ENCODE data around the gene NPPB. TPM values are rescaled to one million over a fixed set of nuclear protein-coding genes. Genes with fewer than 3 reads are reported as not detected.

NPPB gene
- total and polyA plus RNA-seq, 2 of the 8 experiments (the other 6 are each of a cell fraction or from before 2014, with no cell fraction given): 0.36 to 0.91 TPM

GRCh38 chr1:11875094-11875493 lies 16.3 kb upstream of the NPPB start:
- Histone ChIP-seq H3K23me2 (ENCODE audit: low read depth, low read length) (no peaks in the 10 kb centered on the region; the same call in 1 of the 2 replicates), H3K4me2 (ENCODE audit: insufficient read depth in 1 of 2, low read depth in 2 of 2, low read length in 2 of 2) (no peak overlapping the region), H2BK15ac (ENCODE audit: low read length) (no peak overlapping the region; the same call in 1 of the 2 replicates), H2BK12ac (ENCODE audit: low read depth, low read length) (no peak overlapping the region; the same call in 1 of the 2 replicates), H2BK5ac (ENCODE audit: low read depth, low read length) (no peak overlapping the region), H3K9me3 (ENCODE audit: insufficient read depth in 2 of 2, low read depth in 1 of 2, low read length in 1 of 2) (no peaks in the 10 kb centered on the region), H4K8ac (ENCODE audit: extremely low read depth, insufficient read depth, low read length) (no peak overlapping the region), H4K5ac (ENCODE audit: insufficient read length, low read depth, low read length) (no peak overlapping the region), H3K27me3 (replicated peaks in 1 of 4; ENCODE audit: control insufficient read depth in 3 of 4, extremely low read depth in 1 of 4, insufficient read depth in 3 of 4, low read length in 3 of 4) (no peaks in the 10 kb centered on the region), H3K4ac (replicated peaks; ENCODE audit: insufficient read length, low read depth, low read length) (no peak overlapping the region), H3K4me1 (replicated peaks in 1 of 4; ENCODE audit: control insufficient read depth in 3 of 4, insufficient read depth in 4 of 4, low read length in 3 of 4) (no peaks in the 10 kb centered on the region), H3K4me3 (ENCODE audit: extremely low read depth in 1 of 4, insufficient read depth in 2 of 4, low read depth in 3 of 4, low read length in 4 of 4) (no peak overlapping the region), H3K18ac (ENCODE audit: extremely low read depth, low read length) (no peak overlapping the region), H2BK20ac (ENCODE audit: low read length) (no peak overlapping the region), H3K14ac (ENCODE audit: insufficient read length) (no peak overlapping the region), H2AFZ (ENCODE audit: low read length) (no peak overlapping the region; the same call in 1 of the 2 replicates), H4K91ac (replicated peaks; ENCODE audit: insufficient read length, low read length) (no peak overlapping the region), H3K36me3 (ENCODE audit: control insufficient read depth in 2 of 4, insufficient read depth in 4 of 4, low read length in 3 of 4) (no peaks in the 10 kb centered on the region), H3K56ac (replicated peaks; ENCODE audit: insufficient read length, low read depth, low read length) (no peak overlapping the region), H2BK120ac (replicated peaks; ENCODE audit: low read depth, low read length) (no peak overlapping the region), H3K79me1 (ENCODE audit: low read depth, low read length) (no peaks in the 10 kb centered on the region), H2AK5ac (ENCODE audit: low read depth, low read length) (no peak overlapping the region), H3K9ac (replicated peaks in 1 of 4; ENCODE audit: extremely low read depth in 1 of 4, low read depth in 3 of 4, low read length in 3 of 4) (no peak overlapping the region), H3K27ac (ENCODE audit: low read depth, low read length) (no peak overlapping the region), H3K79me2 (ENCODE audit: control insufficient read depth in 1 of 2, insufficient read depth in 2 of 2, low read length in 2 of 2) (no peaks in the 10 kb centered on the region), H4K20me1 (replicated peaks in 1 of 2; ENCODE audit: control insufficient read depth in 1 of 2, insufficient read depth in 2 of 2, low read length in 2 of 2) (no peaks in the 10 kb centered on the region), H3K23ac (ENCODE audit: insufficient read length) (no peak overlapping the region)
- 85% methylated on average over 10 of the region's 10 CpGs; no CpG with 5 or more reads in 1 of the 2 experiments for WGBS, 2 experiments (ENCODE audit: extremely low coverage in 1 of 2, insufficient coverage in 1 of 2, insufficient read length in 1 of 2, insufficient replicate concordance in 2 of 2, low coverage in 1 of 2, low lambda C conversion rate in 2 of 2, missing lambda C conversion rate in 1 of 2)
- DNase-seq (ENCODE audit: low read depth in 1 of 2, low spot score in 2 of 2) (no peak), FAIRE-seq (no peak)
- ChIA-PET CTCF (ENCODE audit: partially characterized antibody) (interaction anchor here (0.8 to 1.7 kb wide), 6 partner anchors 10 to 62 kb away, joined by 3 to 5 read pairs (median 4); no protein-coding TSS in a partner anchor), POLR2A (ENCODE audit: partially characterized antibody) (interaction anchor here (9.5 kb wide), 1 partner anchor 34 kb away, joined by 109 read pairs; no protein-coding TSS in a partner anchor)
- TF ChIP-seq TEAD4 (IDR thresholded peaks at IDR 0.05; ENCODE audit: low read depth, low read length) (no peak), BCL11A (IDR thresholded peaks at IDR 0.05; ENCODE audit: low read depth in 2 of 2, low read length in 2 of 2) (no peak), YY1 (IDR thresholded peaks at IDR 0.05; ENCODE audit: low read depth, low read length) (0 out of 2 replicates have a peak, but pooled peaks have one; percentile 33), BACH1 (IDR thresholded peaks at IDR 0.05; ENCODE audit: low read length) (no peak), SIRT6 (IDR thresholded peaks at IDR 0.05; ENCODE audit: low read length) (no peak), CHD1 (IDR thresholded peaks at IDR 0.05; ENCODE audit: low read depth, low read length) (no peak), RAD21 (IDR thresholded peaks at IDR 0.05 in 1 of 2, conservative IDR thresholded peaks at IDR 0.05 in 1 of 2; ENCODE audit: low read depth in 2 of 2, low read length in 2 of 2) (peak in 1 of 2 experiments; percentile 11; a peak in 2 of 4 replicates), CREB1 (IDR thresholded peaks at IDR 0.05) (no peak), PHF8 (conservative IDR thresholded peaks at IDR 0.05; ENCODE audit: low read depth, low read length) (no peak), ATF3 (IDR thresholded peaks at IDR 0.05; ENCODE audit: insufficient read depth, low read depth, low read length) (no peak), FOSL1 (IDR thresholded peaks at IDR 0.05; ENCODE audit: insufficient read depth, low read depth, low read length) (no peak), MAX (IDR thresholded peaks at IDR 0.05) (peak; percentile 50; the same call in 1 of the 2 replicates), E2F6 (IDR thresholded peaks at IDR 0.05) (peak; percentile 57)

All from H1 (cell line).